Measurements from ENCODE around the gene ZNF32. TPM values are rescaled to one million over a fixed set of nuclear protein-coding genes. Genes with fewer than 3 reads are reported as not detected.
A peak's percentile ranks its signal among the peaks of the same experiment; 100 is the strongest.
"Not testable (repeated sequence)": the region's sequence is repeated elsewhere in the genome, so short reads cannot be mapped to it uniquely, and the experiment has no call there.

ZNF32 gene
- total RNA-seq, 2 donors from 2014 or later = 15.7 to 17.7 TPM

DNA sequence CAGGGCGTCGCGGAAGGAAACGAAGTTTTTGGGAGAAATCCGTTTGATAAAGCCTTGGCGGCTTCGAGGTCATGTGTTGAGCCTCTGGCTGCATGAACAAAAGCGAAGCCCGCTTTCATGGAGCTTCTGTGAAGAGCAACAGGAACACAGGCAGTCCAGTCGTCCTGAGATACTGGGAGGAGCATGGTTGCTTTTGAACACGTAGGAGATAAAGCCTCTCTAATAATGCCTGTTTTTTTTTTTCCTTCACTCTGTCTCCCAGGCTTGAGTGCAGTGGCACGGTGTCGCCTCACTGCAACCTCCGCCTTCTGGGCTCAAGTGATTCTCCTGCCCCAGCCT is 473 bp upstream of the ZNF32 start:
- peak overlapping the region; percentile 57 to 74 for H3K9ac ChIP-seq (ENCODE audit: low read depth in 2 of 2, low read length in 2 of 2)
- H3K4me3 ChIP-seq = peak overlapping the region; percentile 96
- no peaks in the 10 kb centered on the region for H3K9me3 ChIP-seq
- no peak overlapping the region for H3K27ac ChIP-seq
- TF ChIP-seq CTCF (IDR thresholded peaks at IDR 0.05) = no peak
- DNase-seq = no peak
- peaks cover 12% of the 10 kb centered on the region for H3K36me3 ChIP-seq
- intact Hi-C loops (cut with DNase I) = no loop called here
- H3K27me3 ChIP-seq = no peaks in the 10 kb centered on the region
- H3K4me1 ChIP-seq = no peaks in the 10 kb centered on the region

- Histone ChIP-seq H3K4me3 (peak overlapping the region; percentile 96), H3K36me3 (peaks cover 15% of the 10 kb centered on the region), H3K9me3 (no peaks in the 10 kb centered on the region), H3K9ac (ENCODE audit: low read depth in 2 of 2, low read length in 2 of 2) (peak overlapping the region; percentile 41 to 97), H3K4me1 (no peaks in the 10 kb centered on the region), H3K27me3 (no peaks in the 10 kb centered on the region), H3K27ac (no peak overlapping the region)
- TF ChIP-seq CTCF (IDR thresholded peaks at IDR 0.05) = no peak
- DNase-seq = no peak
- intact Hi-C loops (cut with DNase I) = no loop called here
Measured at GRCh38 chr10:43648095-43648397, 635 bp downstream of the ZNF32 start.

DNA sequence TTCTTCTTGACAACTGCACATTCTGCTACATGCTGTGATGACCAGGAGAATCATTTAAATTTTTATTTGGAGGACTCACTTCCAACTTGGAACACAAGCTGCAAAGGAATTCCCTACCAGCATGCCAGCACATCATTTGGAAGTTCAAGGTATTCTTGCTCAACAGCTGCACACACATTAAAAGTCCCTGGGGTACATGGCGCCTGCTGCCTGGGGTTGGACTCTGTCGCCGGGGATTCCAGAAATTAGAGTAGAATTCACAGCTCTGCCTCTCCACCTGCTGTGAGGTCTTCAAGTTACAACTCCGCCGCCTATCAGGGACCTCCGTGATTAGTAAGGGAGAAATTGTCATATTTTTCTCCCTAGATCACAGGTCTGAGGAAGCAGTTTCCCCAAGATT is 1.1 kb downstream of the ZNF32 start:
- Histone ChIP-seq H3K9me3 (no peaks in the 10 kb centered on the region), H3K4me1 (no peaks in the 10 kb centered on the region), H3K4me3 (peak overlapping the region; percentile 96), H3K36me3 (peaks cover 15% of the 10 kb centered on the region), H3K9ac (ENCODE audit: low read depth in 2 of 2, low read length in 2 of 2) (no peak overlapping the region), H3K27ac (no peak overlapping the region), H3K27me3 (no peaks in the 10 kb centered on the region)
- TF ChIP-seq CTCF (IDR thresholded peaks at IDR 0.05) = no peak
- DNase-seq = no peak
- intact Hi-C loops (cut with DNase I) = no loop called here

DNA sequence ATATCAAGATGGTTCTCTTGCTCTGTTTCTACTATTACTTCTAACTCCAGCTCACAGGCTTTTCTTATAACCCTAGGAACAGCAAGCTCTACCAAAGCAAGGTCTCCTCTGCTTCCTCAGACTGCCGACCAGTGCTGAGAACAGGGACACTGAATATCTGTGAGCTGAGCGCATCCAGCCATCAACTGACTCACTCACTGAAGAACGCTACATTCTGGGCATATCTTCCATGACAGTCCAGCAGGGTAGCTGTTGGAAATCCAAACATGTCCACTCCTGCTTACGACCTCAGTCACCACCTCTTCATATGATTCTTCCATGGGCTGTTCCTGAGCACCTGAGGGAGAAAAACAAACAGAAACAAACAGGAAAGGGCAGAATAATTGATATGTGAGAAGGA is 2.8 kb downstream of the ZNF32 start:
- no peak overlapping the region for H3K27ac ChIP-seq
- no peak overlapping the region for H3K4me3 ChIP-seq
- H3K27me3 ChIP-seq = no peaks in the 10 kb centered on the region
- no peaks in the 10 kb centered on the region for H3K4me1 ChIP-seq
- no peaks in the 10 kb centered on the region for H3K9me3 ChIP-seq
- no peak overlapping the region for H3K9ac ChIP-seq (ENCODE audit: low read depth in 2 of 2, low read length in 2 of 2)
- no peak for TF ChIP-seq CTCF (IDR thresholded peaks at IDR 0.05)
- peaks cover 15% of the 10 kb centered on the region for H3K36me3 ChIP-seq
- intact Hi-C loops (cut with DNase I) = no loop called here
- DNase-seq = no peak

GRCh38 chr10:43644252-43644651 is 4.4 kb downstream of the ZNF32 start:
- intact Hi-C loops (cut with DNase I) = no loop called here
- Histone ChIP-seq H3K9ac (ENCODE audit: low read depth in 2 of 2, low read length in 2 of 2) (no peak overlapping the region), H3K27me3 (no peaks in the 10 kb centered on the region), H3K9me3 (no peaks in the 10 kb centered on the region), H3K27ac (no peak overlapping the region), H3K4me1 (no peaks in the 10 kb centered on the region), H3K4me3 (no peak overlapping the region), H3K36me3 (peaks cover 15% of the 10 kb centered on the region)
- DNase-seq = no peak
- no peak for TF ChIP-seq CTCF (IDR thresholded peaks at IDR 0.05)

DNA sequence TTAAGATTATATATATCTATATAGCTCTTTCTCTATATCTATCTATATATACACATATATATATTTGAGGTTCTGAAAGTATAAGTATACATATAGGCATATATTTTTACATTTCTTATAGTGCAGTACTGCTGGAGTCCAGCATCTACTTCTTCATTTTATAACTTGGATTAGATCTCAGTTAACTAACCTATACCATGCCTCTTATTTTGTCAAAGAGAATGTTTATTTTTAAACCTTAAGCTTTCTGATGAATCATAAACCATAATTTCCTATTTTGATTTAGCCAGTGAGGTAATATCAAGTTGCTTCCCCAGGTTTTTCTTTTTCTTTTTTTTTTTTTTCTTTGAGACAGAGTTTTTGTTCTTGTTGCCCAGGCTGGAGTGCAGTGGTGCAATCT is 8.1 kb downstream of the ZNF32 start:
- DNase-seq = no peak
- H3K9ac ChIP-seq (ENCODE audit: low read depth in 2 of 2, low read length in 2 of 2) = no peak overlapping the region
- intact Hi-C loops (cut with DNase I) = no loop called here
- H3K27ac ChIP-seq = no peak overlapping the region
- H3K36me3 ChIP-seq = peaks cover 12% of the 10 kb centered on the region
- H3K9me3 ChIP-seq = no peaks in the 10 kb centered on the region
- H3K27me3 ChIP-seq = no peaks in the 10 kb centered on the region
- no peaks in the 10 kb centered on the region for H3K4me1 ChIP-seq
- H3K4me3 ChIP-seq = no peak overlapping the region
- no peak for TF ChIP-seq CTCF (IDR thresholded peaks at IDR 0.05)

DNA sequence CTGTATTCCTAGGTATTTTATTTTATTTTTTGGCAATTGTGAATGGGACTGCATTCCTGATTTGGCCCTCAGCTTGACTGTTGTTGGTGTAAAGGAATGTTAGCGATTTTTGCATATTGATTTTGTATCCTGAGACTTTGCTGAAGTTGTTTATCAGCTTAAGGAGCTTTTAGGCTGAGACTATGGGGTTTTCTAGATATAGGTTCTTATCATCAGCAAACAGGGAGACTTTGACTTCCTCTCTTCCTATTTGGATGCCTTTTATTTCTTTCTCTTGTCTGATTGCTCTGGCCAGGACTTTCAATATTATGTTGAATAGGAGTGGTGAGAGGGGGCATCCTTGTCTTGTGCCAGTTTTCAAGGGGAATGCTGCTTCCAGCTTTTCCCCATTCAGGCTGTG is 12.9 kb downstream of the ZNF32 start:
- H3K36me3 ChIP-seq; H3K9me3 ChIP-seq; DNase-seq; H3K9ac ChIP-seq (ENCODE audit: low read depth in 2 of 2, low read length in 2 of 2); intact Hi-C loops (cut with DNase I); H3K27me3 ChIP-seq; H3K4me3 ChIP-seq; H3K4me1 ChIP-seq; H3K27ac ChIP-seq: not testable (repeated sequence)

Measured in colonic mucosa (tissue), 4 donors.